ENCODE data around the gene ELAVL1. TPM values are rescaled to one million over a fixed set of nuclear protein-coding genes. Genes with fewer than 3 reads are reported as not detected.
A peak's percentile ranks its signal among the peaks of the same experiment; 100 is the strongest.
"Not testable (repeated sequence)": the region's sequence is repeated elsewhere in the genome, so short reads cannot be mapped to it uniquely, and the experiment has no call there.

The ELAVL1 gene
- total RNA-seq, 4 donors from 2014 or later: 25.7 to 44.6 (median 34.5) TPM

DNA sequence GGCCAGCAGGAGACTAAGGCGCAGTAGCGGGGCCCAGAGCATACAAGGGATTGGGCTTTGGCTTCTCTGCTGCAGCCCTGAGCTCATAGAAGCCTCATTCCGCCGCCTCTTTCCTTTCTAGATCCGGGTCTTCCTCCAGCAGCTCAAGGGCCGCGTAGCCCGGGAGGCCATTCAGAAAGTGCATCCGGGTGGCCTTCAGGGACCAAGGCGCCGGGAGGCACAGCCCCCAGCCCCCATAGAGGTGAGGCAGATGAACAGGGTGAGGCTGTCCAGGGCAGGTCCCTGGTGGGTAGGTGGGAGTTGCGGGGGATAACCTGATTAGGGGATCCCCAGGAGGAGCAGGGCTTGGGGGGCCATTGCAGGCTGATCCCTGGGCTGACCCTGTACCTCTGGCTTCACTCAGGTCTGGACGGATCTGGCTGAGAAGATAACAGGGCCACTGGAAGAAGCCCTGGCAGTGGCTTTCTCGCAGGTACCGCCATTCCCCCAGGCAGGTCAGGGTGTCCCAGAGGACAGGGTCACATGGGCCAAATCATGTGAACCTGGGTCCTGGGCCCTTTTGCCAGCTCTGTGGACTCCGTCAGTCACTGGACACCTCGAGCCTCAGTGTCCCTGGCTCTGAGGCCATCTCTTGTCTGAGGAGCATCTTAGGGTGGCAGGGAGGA, 84.0 kb downstream of the ELAVL1 start:
- H3K9me3 ChIP-seq: no peaks in the 10 kb centered on the region
- intact Hi-C loops (cut with DNase I): no loop called here
- H3K36me3 ChIP-seq: peaks cover 0 to 18% (median 11%) of the 10 kb centered on the region in 3 donors
- DNase-seq: no peak
- H3K4me3 ChIP-seq: peak overlapping the region; percentile 26 to 96 (median 70)
- peaks cover 0 to 49% (median 12%) of the 10 kb centered on the region in 4 donors for H3K27me3 ChIP-seq
- TF ChIP-seq POLR2A (IDR thresholded peaks at IDR 0.05): no peak
- TF ChIP-seq, protein P1, sequence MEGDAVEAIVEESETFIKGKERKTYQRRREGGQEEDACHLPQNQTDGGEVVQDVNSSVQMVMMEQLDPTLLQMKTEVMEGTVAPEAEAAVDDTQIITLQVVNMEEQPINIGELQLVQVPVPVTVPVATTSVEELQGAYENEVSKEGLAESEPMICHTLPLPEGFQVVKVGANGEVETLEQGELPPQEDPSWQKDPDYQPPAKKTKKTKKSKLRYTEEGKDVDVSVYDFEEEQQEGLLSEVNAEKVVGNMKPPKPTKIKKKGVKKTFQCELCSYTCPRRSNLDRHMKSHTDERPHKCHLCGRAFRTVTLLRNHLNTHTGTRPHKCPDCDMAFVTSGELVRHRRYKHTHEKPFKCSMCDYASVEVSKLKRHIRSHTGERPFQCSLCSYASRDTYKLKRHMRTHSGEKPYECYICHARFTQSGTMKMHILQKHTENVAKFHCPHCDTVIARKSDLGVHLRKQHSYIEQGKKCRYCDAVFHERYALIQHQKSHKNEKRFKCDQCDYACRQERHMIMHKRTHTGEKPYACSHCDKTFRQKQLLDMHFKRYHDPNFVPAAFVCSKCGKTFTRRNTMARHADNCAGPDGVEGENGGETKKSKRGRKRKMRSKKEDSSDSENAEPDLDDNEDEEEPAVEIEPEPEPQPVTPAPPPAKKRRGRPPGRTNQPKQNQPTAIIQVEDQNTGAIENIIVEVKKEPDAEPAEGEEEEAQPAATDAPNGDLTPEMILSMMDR (IDR thresholded peaks at IDR 0.05): no peak
- 49 to 85% methylated on average over 5 to 6 of the region's 17 CpGs for WGBS, 2 donors
- peaks cover 45 to 93% (median 51%) of the 10 kb centered on the region in 3 donors for H3K4me1 ChIP-seq
- peak overlapping the region; percentile 82 to 97 (median 94) for H3K27ac ChIP-seq

- peaks cover 0 to 18% (median 11%) of the 10 kb centered on the region in 3 donors for H3K36me3 ChIP-seq
- WGBS, 2 donors: 0 to 3% methylated on average over 23 to 26 of the region's 62 CpGs
- TF ChIP-seq, protein P1 (IDR thresholded peaks at IDR 0.05): peak in 1 of 6 experiments; percentile 13
- peak in 2 of 4 donors; percentile 13 to 50 for TF ChIP-seq POLR2A (IDR thresholded peaks at IDR 0.05)
- H3K9me3 ChIP-seq: no peaks in the 10 kb centered on the region
- peak overlapping the region; percentile 55 to 96 (median 70) for H3K4me3 ChIP-seq
- H3K27ac ChIP-seq: peak overlapping the region; percentile 86 to 97 (median 94)
- H3K4me1 ChIP-seq: peaks cover 50 to 94% (median 51%) of the 10 kb centered on the region in 3 donors
- intact Hi-C loops (cut with DNase I): no loop called here
- H3K27me3 ChIP-seq: peaks cover 6 to 54% (median 19%) of the 10 kb centered on the region in 4 donors
- DNase-seq: peak; percentile 100
Observed at GRCh38 chr19:7920519-7921301, 84.7 kb downstream of the ELAVL1 start.

- Histone ChIP-seq H3K27me3 (peaks cover 13 to 54% (median 24%) of the 10 kb centered on the region in 4 donors), H3K4me3 (peak within 1 kb of the TSS; percentile 55 to 96 (median 70)), H3K4me1 (peaks cover 45 to 90% (median 49%) of the 10 kb centered on the region in 3 donors)
Observed at GRCh38 chr19:7919610-7920518, 85.6 kb downstream of the ELAVL1 start, which contains the start of gene SNAPC2. Gene SNAPC2, plus strand, starts transcription at chr19:7920338. Its CDS starts 29 bp downstream, at chr19:7920367.

GRCh38 chr19:7918615-7919421, 86.6 kb downstream of the ELAVL1 start:
- H3K9me3 ChIP-seq: no peaks in the 10 kb centered on the region
- intact Hi-C loops (cut with DNase I): no loop called here
- 56 to 63% methylated on average over 10 to 17 of the region's 42 CpGs for WGBS, 2 donors
- peaks cover 42 to 80% (median 45%) of the 10 kb centered on the region in 3 donors for H3K4me1 ChIP-seq
- H3K27ac ChIP-seq: no peak overlapping the region
- TF ChIP-seq POLR2A (IDR thresholded peaks at IDR 0.05): no peak
- TF ChIP-seq, protein P1 (IDR thresholded peaks at IDR 0.05): no peak
- peaks cover 19 to 56% (median 24%) of the 10 kb centered on the region in 4 donors for H3K27me3 ChIP-seq
- DNase-seq: no peak
- peaks cover 0 to 19% (median 11%) of the 10 kb centered on the region in 3 donors for H3K36me3 ChIP-seq
- peak overlapping the region in 1 of 4 donors; percentile 83 for H3K4me3 ChIP-seq

More at GRCh38 chr19:7919610-7920518, 85.6 kb downstream of the ELAVL1 start, which contains the start of gene SNAPC2:
- 20 to 48% methylated on average over 12 to 14 of the region's 62 CpGs for WGBS, 2 donors
- H3K36me3 ChIP-seq: peaks cover 0 to 18% (median 11%) of the 10 kb centered on the region in 3 donors
- H3K9me3 ChIP-seq: no peaks in the 10 kb centered on the region
- intact Hi-C loops (cut with DNase I): no loop called here
- peak; percentile 82 for DNase-seq
- H3K27ac ChIP-seq: peak within 1 kb of the TSS; percentile 86 to 97 (median 94)
- TF ChIP-seq, protein P1 (IDR thresholded peaks at IDR 0.05): peak in 1 of 6 experiments; percentile 18
- peak in 2 of 4 donors; percentile 38 to 63 for TF ChIP-seq POLR2A (IDR thresholded peaks at IDR 0.05)

- peaks cover 19 to 62% (median 24%) of the 10 kb centered on the region in 4 donors for H3K27me3 ChIP-seq
- WGBS, 2 donors: 27 to 44% methylated on average over 10 to 19 of the region's 29 CpGs
- H3K4me1 ChIP-seq: peaks cover 42 to 73% (median 45%) of the 10 kb centered on the region in 3 donors
- H3K36me3 ChIP-seq: peaks cover 0 to 24% (median 9%) of the 10 kb centered on the region in 3 donors
- H3K9me3 ChIP-seq; DNase-seq; intact Hi-C loops (cut with DNase I): not testable (repeated sequence)
- H3K4me3 ChIP-seq: peak overlapping the region in 2 of 4 donors; percentile 43 to 65
- peak overlapping the region in 2 of 4 donors; percentile 60 to 73 for H3K27ac ChIP-seq
Observed at GRCh38 chr19:7918062-7918614, 87.3 kb downstream of the ELAVL1 start.
